ENCODE measurements around the gene LINC00305. TPM values are rescaled to one million over a fixed set of nuclear protein-coding genes. Genes with fewer than 3 reads are reported as not detected.
A peak's percentile ranks its signal among the peaks of the same experiment; 100 is the strongest.

The LINC00305 gene
- total RNA-seq, 1 experiment from 2014 or later, result not detected

- no peak for DNase-seq (ENCODE audit: low read depth)
These were observed 32.2 kb downstream of the LINC00305 start for GRCh38 chr18:64116571-64117175.

GRCh38 chr18:64115881-64116280, 33.0 kb downstream of the LINC00305 start:
- DNase-seq (ENCODE audit: low read depth), result no peak

GRCh38 chr18:64111950-64112349, 36.9 kb downstream of the LINC00305 start:
- no peak for DNase-seq (ENCODE audit: low read depth)

GRCh38 chr18:64110692-64111480, 38.0 kb downstream of the LINC00305 start:
- peak; percentile 75 for DNase-seq (ENCODE audit: low read depth)

- DNase-seq (ENCODE audit: low read depth), result peak; percentile 28
These were observed 44.9 kb downstream of the LINC00305 start for GRCh38 chr18:64103986-64104385.

- no peak for DNase-seq (ENCODE audit: low read depth)
These were observed 48.6 kb downstream of the LINC00305 start for GRCh38 chr18:64100116-64100922.

GRCh38 chr18:64099244-64099643, 49.6 kb downstream of the LINC00305 start:
- no peak for DNase-seq (ENCODE audit: low read depth)

- DNase-seq (ENCODE audit: low read depth), result no peak
These were observed 51.4 kb downstream of the LINC00305 start for GRCh38 chr18:64097497-64097896.

GRCh38 chr18:64095056-64095455, 53.8 kb downstream of the LINC00305 start:
- DNase-seq (ENCODE audit: low read depth), result no peak

GRCh38 chr18:64094210-64094609, 54.7 kb downstream of the LINC00305 start:
- DNase-seq (ENCODE audit: low read depth), result no peak

GRCh38 chr18:64091526-64091925, 57.4 kb downstream of the LINC00305 start:
- DNase-seq (ENCODE audit: low read depth), result no peak

- no peak for DNase-seq (ENCODE audit: low read depth)
These were observed 58.0 kb downstream of the LINC00305 start for GRCh38 chr18:64090876-64091275.

- no peak for DNase-seq (ENCODE audit: low read depth)
These were observed 65.0 kb downstream of the LINC00305 start for GRCh38 chr18:64083916-64084315.

GRCh38 chr18:64082513-64082912, 66.4 kb downstream of the LINC00305 start:
- no peak for DNase-seq (ENCODE audit: low read depth)

GRCh38 chr18:64082054-64082453, 66.8 kb downstream of the LINC00305 start:
- DNase-seq (ENCODE audit: low read depth), result no peak

- DNase-seq (ENCODE audit: low read depth), result no peak
These were observed 74.9 kb downstream of the LINC00305 start for GRCh38 chr18:64073971-64074370.

- no peak for DNase-seq (ENCODE audit: low read depth)
These were observed 93.9 kb downstream of the LINC00305 start for GRCh38 chr18:64055019-64055418.

- DNase-seq (ENCODE audit: low read depth), result no peak
These were observed 95.6 kb downstream of the LINC00305 start for GRCh38 chr18:64053246-64053645.

GRCh38 chr18:64052772-64053171, 96.1 kb downstream of the LINC00305 start:
- no peak for DNase-seq (ENCODE audit: low read depth)

- no peak for DNase-seq (ENCODE audit: low read depth)
These were observed 104.3 kb downstream of the LINC00305 start for GRCh38 chr18:64044616-64045015.

- DNase-seq (ENCODE audit: low read depth), result no peak
These were observed 106.0 kb downstream of the LINC00305 start for GRCh38 chr18:64042728-64043358.
